GM12878 (cell line): ENCODE measurements around the gene SSR3.

Experiments used
- CTCF ChIP-seq, 3 experiments: IDR thresholded peaks in 2 of 3; conservative IDR thresholded peaks in 1 of 3; 2 replicates each; pipeline ENCODE4 v1.5.1; 2011; ENCODE audit warnings: low read depth in 3 of 3, low read length in 3 of 3, mild to moderate bottlenecking in 3 of 3, control low read depth in 2 of 3, moderate library complexity in 2 of 3, inconsistent platforms in 1 of 3, mixed read lengths in 1 of 3; ENCODE audit not compliant: control insufficient read depth in 2 of 3, insufficient read depth in 1 of 3; ENCODE audit errors: extremely low read depth in 1 of 3
- POLR2AphosphoS2 ChIP-seq: IDR thresholded peaks from 2 replicates; pipeline ENCODE4 v1.6.1; 2011; ENCODE audit warnings: low read depth, mild to moderate bottlenecking, low read length, improper control_type of control experiment, moderate library complexity
- RBBP5 ChIP-seq: fragments of 200-600 bp; sonication (generic); conservative IDR thresholded peaks from 2 replicates; pipeline ENCODE4 v1.6.1; 2016
- REST ChIP-seq: IDR thresholded peaks from 2 replicates; pipeline ENCODE4 v1.6.1; 2012; ENCODE audit warnings: mild to moderate bottlenecking, low read depth, low read length
- USF1 ChIP-seq: IDR thresholded peaks from 2 replicates; pipeline ENCODE4 v1.6.1; 2011; ENCODE audit warnings: borderline replicate concordance, low read depth, mild to moderate bottlenecking, moderate library complexity, mixed read lengths, low read length; ENCODE audit not compliant: insufficient read depth; ENCODE audit errors: extremely low read length
- ZSCAN29 ChIP-seq: fragments of 450-650 bp; IDR thresholded peaks from 2 replicates; pipeline ENCODE4 v1.6.1; 2017; ENCODE audit warnings: mild to moderate bottlenecking, moderate library complexity

GRCh38 chr3:156603379-156604017, 48.6 kb upstream of the SSR3 start:
- no peak for TF ChIP-seq CTCF (IDR thresholded peaks at IDR 0.05 in 2 of 3, conservative IDR thresholded peaks at IDR 0.05 in 1 of 3; ENCODE audit: control insufficient read depth in 2 of 3, extremely low read depth in 1 of 3, insufficient read depth in 1 of 3, low read depth in 3 of 3, low read length in 3 of 3)
- no peak for TF ChIP-seq POLR2AphosphoS2
- no peak for TF ChIP-seq ZSCAN29
- no peak for TF ChIP-seq USF1
- no peak for TF ChIP-seq REST
- no peak for TF ChIP-seq RBBP5
